Endothelial cell of umbilical vein (primary cell): Measurements from ENCODE around the gene MICALL2. TPM values are rescaled to one million over a fixed set of nuclear protein-coding genes. Genes with fewer than 3 reads are reported as not detected.

Experiments
- BruUV-seq: library from RNA; stranded (reverse); fragments of 400-500 nt; replicated peaks from 2 replicates; lab custom pipeline; 2021; lab: Mats Ljungman, UMichigan
- CTCF ChIA-PET: fragments of 300-600, 350-600 bp; sonication (Branson Sonifier 250); formaldehyde crosslinking; loops from one replicate; lab custom pipeline; 2021; ENCODE audit warnings: antibody characterized with exemption, inconsistent platforms; lab: Charles Lee
- POLR2A ChIA-PET: fragments of 300-600, 350-600 bp; sonication (Branson Sonifier 250); formaldehyde crosslinking; loops from one replicate; lab custom pipeline; 2021; ENCODE audit warnings: antibody characterized with exemption, inconsistent platforms; lab: Charles Lee
- DNase-seq: peaks from one replicate; pipeline ENCODE4 v3.0.0-alpha.2; 2011; ENCODE audit warnings: low read depth, low spot score
- FAIRE-seq: peaks from 2 replicates; lab custom pipeline; 2011; peaks lifted over from hg19 to GRCh38; lab: Jason Lieb, UNC
- H2AFZ ChIP-seq: 2 replicates; pipeline ENCODE4 v1.6.0; 2012; ENCODE audit warnings: low read depth, low read length, control low read depth, inconsistent platforms
- H3K27ac ChIP-seq: 2 replicates; pipeline ENCODE4 v1.5.1; 2011; ENCODE audit warnings: low read depth, mild to moderate bottlenecking, control low read depth, low read length, moderate library complexity; ENCODE audit not compliant: insufficient read depth
- H3K27me3 ChIP-seq, 2 experiments: 2 replicates each; pipeline versions ENCODE4 v1.6.0 to v1.6.1; 2011; ENCODE audit warnings: low read length in 2 of 2, mixed read lengths in 1 of 2; ENCODE audit not compliant: control insufficient read depth in 2 of 2, insufficient read depth in 2 of 2
- H3K36me3 ChIP-seq, 2 experiments: 2 replicates in 1 of 2; 3 replicates in 1 of 2; pipeline ENCODE4 v1.5.1; 2011; ENCODE audit warnings: low read length in 2 of 2, mild to moderate bottlenecking in 1 of 2, moderate library complexity in 1 of 2; ENCODE audit not compliant: control insufficient read depth in 2 of 2, insufficient read depth in 2 of 2; ENCODE audit errors: extremely low read depth in 1 of 2
- H3K4me1 ChIP-seq: 3 replicates; pipeline ENCODE4 v1.5.1; 2011; ENCODE audit warnings: mild to moderate bottlenecking, low read length; ENCODE audit not compliant: control insufficient read depth, insufficient read depth; ENCODE audit errors: extremely low read depth
- H3K4me2 ChIP-seq: 2 replicates; pipeline ENCODE4 v1.6.1; 2011; ENCODE audit warnings: low read length, control low read depth, mixed read lengths; ENCODE audit not compliant: insufficient read depth
- H3K4me3 ChIP-seq, 3 experiments: fragments of 200-600 bp in 1 of 3; sonication (generic), shearing (Covaris generic) in 1 of 3; replicated peaks in 1 of 3; 2 replicates each; pipeline ENCODE4 v1.5.1; 2011 to 2016; ENCODE audit warnings: control low read depth in 3 of 3, low read length in 3 of 3, mild to moderate bottlenecking in 2 of 3, inconsistent platforms in 1 of 3, low read depth in 1 of 3, moderate library complexity in 1 of 3; ENCODE audit not compliant: insufficient read depth in 1 of 3
- H3K79me2 ChIP-seq: 2 replicates; pipeline ENCODE4 v1.6.0; 2012; ENCODE audit warnings: low read length, inconsistent platforms; ENCODE audit not compliant: control insufficient read depth, insufficient read depth
- H3K9ac ChIP-seq: replicated peaks from 2 replicates; pipeline ENCODE3; 2011; ENCODE audit warnings: low read length, control low read depth; ENCODE audit not compliant: insufficient read depth; ENCODE audit errors: extremely low read depth
- H3K9me1 ChIP-seq: replicated peaks from 3 replicates; pipeline ENCODE4 v1.6.0; 2011; ENCODE audit warnings: mild to moderate bottlenecking, low read length; ENCODE audit not compliant: control insufficient read depth, insufficient read depth; ENCODE audit errors: extremely low read depth
- H3K9me3 ChIP-seq: replicated peaks from 2 replicates; pipeline ENCODE4 v1.5.1; 2012; ENCODE audit warnings: low read length, inconsistent platforms; ENCODE audit not compliant: control insufficient read depth, insufficient read depth
- H4K20me1 ChIP-seq: replicated peaks from 2 replicates; pipeline ENCODE3; 2011; ENCODE audit warnings: mild to moderate bottlenecking, low read length; ENCODE audit not compliant: control insufficient read depth, insufficient read depth; ENCODE audit errors: extremely low read depth
- CTCF ChIP-seq, 2 donors: IDR thresholded peaks; 1 replicate in 1 of 2; 2 replicates in 1 of 2; pipeline ENCODE4 v1.5.1; 2011; ENCODE audit warnings: low read length in 2 of 2, mild to moderate bottlenecking in 2 of 2, moderate library complexity in 2 of 2, control low read depth in 1 of 2, inconsistent platforms in 1 of 2, low read depth in 1 of 2; ENCODE audit not compliant: insufficient read depth in 1 of 2; ENCODE audit errors: extremely low read depth in 1 of 2
- EZH2 ChIP-seq: IDR thresholded peaks from 2 replicates; pipeline ENCODE4 v1.6.1; 2012; ENCODE audit warnings: borderline replicate concordance, low read depth, mild to moderate bottlenecking, moderate library complexity, low read length, inconsistent platforms; ENCODE audit not compliant: severe bottlenecking
- FOS ChIP-seq: IDR thresholded peaks from 2 replicates; pipeline ENCODE4 v1.6.1; 2011; ENCODE audit warnings: mild to moderate bottlenecking, low read length, moderate library complexity, borderline replicate concordance; ENCODE audit not compliant: insufficient read depth
- GATA2 ChIP-seq: IDR thresholded peaks from 2 replicates; pipeline ENCODE4 v1.7.0; 2011; ENCODE audit warnings: low read depth, mild to moderate bottlenecking, moderate library complexity, mixed read lengths, low read length; ENCODE audit not compliant: insufficient read length, insufficient read depth
- JUN ChIP-seq: IDR thresholded peaks from 2 replicates; pipeline ENCODE4 v1.6.1; 2011; ENCODE audit warnings: borderline replicate concordance, low read depth; ENCODE audit not compliant: insufficient read length, insufficient read depth
- MAX ChIP-seq: IDR thresholded peaks from 2 replicates; pipeline ENCODE4 v1.6.1; 2011; ENCODE audit not compliant: insufficient read depth, insufficient read length
- MYC ChIP-seq: IDR thresholded peaks from one replicate; pipeline ENCODE4 v1.6.1; 2011; ENCODE audit warnings: mild to moderate bottlenecking, low read depth, low read length
- POLR2A ChIP-seq: IDR thresholded peaks from 2 replicates; pipeline ENCODE4 v1.6.1; 2012; ENCODE audit warnings: low read depth, mild to moderate bottlenecking, control low read depth, low read length
- POLR2AphosphoS5 ChIP-seq: IDR thresholded peaks from 2 replicates; pipeline ENCODE4 v1.6.1; 2012; ENCODE audit warnings: low read depth, mild to moderate bottlenecking, control low read depth, low read length, moderate library complexity; ENCODE audit not compliant: insufficient read depth
- dilution Hi-C: fragments of 300-500 bp; cut with MboI; formaldehyde crosslinking; loops from one replicate; pipeline ENCODE4 v1.15.0; 2019; ENCODE audit warnings: low sequenced_read_pairs; ENCODE audit not compliant: extremely low pct_ligation_motif_present
- intact Hi-C: fragments of 100-400 bp; cut with micrococcal nuclease; formaldehyde crosslinking; loops from one replicate; pipeline ENCODE4 v1.10.0; 2022
- polyA plus RNA-seq, 4 experiments: library from polyadenylated mRNA; depleted of rRNA in 3 of 4; stranded (reverse) in 3 of 4; unstranded in 1 of 4; fragments of >200 nt; gene quantifications; 2 replicates each; pipeline versions ENCODE4 v1.2.1 to v1.2.3, GENCODE V29; 2011 to 2012; ENCODE audit warnings: missing spikeins in 1 of 4
- total RNA-seq: library from RNA; stranded (reverse); gene quantifications from 2 replicates; pipeline ENCODE4 v1.2.3, GENCODE V29; 2021

The MICALL2 gene
- total and polyA plus RNA-seq, 2 donors (not counting 3 experiments of a cell fraction or from before 2014, with no cell fraction given): 29.8 to 46.3 TPM

GRCh38 chr7:1444925-1445322 is 14.3 kb downstream of the MICALL2 start:
- TF ChIP-seq POLR2AphosphoS5 (no peak), JUN (no peak)
- Histone ChIP-seq H3K27me3 (no peaks in the 10 kb centered on the region), H3K79me2 (no peaks in the 10 kb centered on the region), H3K4me2 (no peak overlapping the region), H3K4me3 (no peak overlapping the region), H3K9me3 (no peaks in the 10 kb centered on the region), H3K4me1 (no peaks in the 10 kb centered on the region), H3K9ac (no peak overlapping the region), H3K9me1 (no peaks in the 10 kb centered on the region), H3K36me3 (peaks cover 0 to 1% of the 10 kb centered on the region in 2 experiments), H2AFZ (no peak overlapping the region), H4K20me1 (no peaks in the 10 kb centered on the region), H3K27ac (no peak overlapping the region)
- no TSS peak for BruUV-seq
- ChIA-PET POLR2A (no interaction called here), CTCF (no interaction called here)
- intact Hi-C loops: no loop called here
- dilution Hi-C loops: no loop called here
- DNase-seq (no peak), FAIRE-seq (no peak)

DNA sequence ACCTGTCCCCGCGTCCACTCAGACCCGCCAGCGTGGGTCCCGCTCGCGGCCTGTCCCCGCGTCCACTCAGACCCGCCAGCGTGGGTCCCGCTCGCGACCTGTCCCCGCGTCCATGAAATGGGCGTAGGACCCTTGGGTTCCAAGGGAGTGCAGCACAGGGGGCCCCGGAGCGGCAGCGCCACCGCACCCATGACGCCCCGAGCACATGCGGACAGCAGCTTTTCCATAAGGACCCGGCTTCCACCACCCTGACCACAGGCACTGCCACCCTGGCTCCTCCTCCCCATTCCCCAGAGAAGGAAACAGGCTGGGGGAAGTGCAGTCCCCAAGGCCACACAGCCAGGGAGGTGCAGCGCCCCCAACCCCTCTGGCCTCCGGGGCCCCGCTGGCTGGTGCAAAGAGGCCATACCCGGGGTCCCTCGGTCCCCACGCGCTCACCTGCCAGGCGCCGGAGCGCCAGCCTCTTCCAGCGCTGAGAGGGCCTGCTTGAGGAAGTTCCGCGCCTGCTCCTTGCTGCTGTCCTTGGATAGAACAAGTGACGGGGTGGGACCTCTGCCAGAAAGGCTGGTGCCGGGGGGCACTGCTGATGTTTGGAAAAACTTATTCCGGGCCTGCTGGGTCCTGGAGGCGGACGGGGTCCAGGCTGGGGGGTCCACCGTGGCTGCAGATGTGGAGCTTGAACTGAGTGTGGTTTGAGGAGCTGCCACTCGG is 14.9 kb downstream of the MICALL2 start:
- FAIRE-seq (no peak), DNase-seq (no peak)
- Histone ChIP-seq H4K20me1 (no peaks in the 10 kb centered on the region), H3K79me2 (no peaks in the 10 kb centered on the region), H3K9me3 (no peaks in the 10 kb centered on the region), H3K27ac (no peak overlapping the region), H3K4me3 (no peak overlapping the region), H3K9ac (no peak overlapping the region), H3K4me2 (no peak overlapping the region), H3K36me3 (no peaks in the 10 kb centered on the region), H3K27me3 (no peaks in the 10 kb centered on the region), H3K4me1 (no peaks in the 10 kb centered on the region), H3K9me1 (no peaks in the 10 kb centered on the region), H2AFZ (no peak overlapping the region)
- TF ChIP-seq CTCF (IDR thresholded peaks at IDR 0.05; ENCODE audit: extremely low read depth in 1 of 2, insufficient read depth in 1 of 2, low read depth in 1 of 2, low read length in 2 of 2) (no peak), FOS (no peak), POLR2A (no peak), POLR2AphosphoS5 (no peak), MAX (no peak), GATA2 (no peak), JUN (no peak), MYC (no peak), EZH2 (no peak)
- ChIA-PET POLR2A (no interaction called here), CTCF (interaction anchor here (2.9 kb wide), 1 partner anchor 12 kb away, joined by 11 read pairs; no protein-coding TSS in a partner anchor)
- intact Hi-C loops (no loop called here), dilution Hi-C loops (no loop called here)
- no TSS peak for BruUV-seq
